ENCODE measurements around the gene CACNA2D1.

The CACNA2D1 gene

DNA sequence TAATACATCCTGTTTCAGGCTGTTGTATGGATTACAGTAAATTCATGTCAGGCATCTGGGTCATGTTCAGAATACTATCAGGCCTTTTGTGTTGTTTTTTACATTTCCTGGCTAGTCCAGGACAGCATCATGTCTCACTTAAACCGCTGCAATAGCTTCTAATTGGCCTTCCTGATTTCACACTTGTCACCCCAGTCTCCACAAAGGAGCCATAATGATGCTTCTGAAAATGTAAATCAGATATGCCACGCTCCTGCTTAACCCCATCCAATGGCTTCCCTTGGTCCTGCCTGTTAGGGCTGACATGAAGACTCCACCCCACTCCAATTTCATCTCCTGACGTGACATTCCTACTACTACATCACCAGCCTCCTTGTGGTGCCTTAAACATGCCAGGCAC, 220.0 kb downstream of the CACNA2D1 start:
- no peak for TF ChIP-seq TCF12 (IDR thresholded peaks at IDR 0.05; ENCODE audit: low read depth)
- TF ChIP-seq, protein P1, sequence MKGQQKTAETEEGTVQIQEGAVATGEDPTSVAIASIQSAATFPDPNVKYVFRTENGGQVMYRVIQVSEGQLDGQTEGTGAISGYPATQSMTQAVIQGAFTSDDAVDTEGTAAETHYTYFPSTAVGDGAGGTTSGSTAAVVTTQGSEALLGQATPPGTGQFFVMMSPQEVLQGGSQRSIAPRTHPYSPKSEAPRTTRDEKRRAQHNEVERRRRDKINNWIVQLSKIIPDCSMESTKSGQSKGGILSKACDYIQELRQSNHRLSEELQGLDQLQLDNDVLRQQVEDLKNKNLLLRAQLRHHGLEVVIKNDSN (IDR thresholded peaks at IDR 0.05): no peak
- no peak for TF ChIP-seq TEAD4 (IDR thresholded peaks at IDR 0.05)
- no peak for TF ChIP-seq EGR1 (IDR thresholded peaks at IDR 0.05)
- TF ChIP-seq CREB1 (IDR thresholded peaks at IDR 0.05; ENCODE audit: low read depth): no peak
- TF ChIP-seq MAX (IDR thresholded peaks at IDR 0.05): no peak
- no peak for TF ChIP-seq TAF1 (IDR thresholded peaks at IDR 0.05; ENCODE audit: low read depth)
- TF ChIP-seq CEBPB (IDR thresholded peaks at IDR 0.05): no peak
- no peak for TF ChIP-seq RAD21 (IDR thresholded peaks at IDR 0.05; ENCODE audit: low read depth)
- TF ChIP-seq FOXM1 (IDR thresholded peaks at IDR 0.05; ENCODE audit: borderline replicate concordance, low read depth): no peak
- TF ChIP-seq, protein P2, sequence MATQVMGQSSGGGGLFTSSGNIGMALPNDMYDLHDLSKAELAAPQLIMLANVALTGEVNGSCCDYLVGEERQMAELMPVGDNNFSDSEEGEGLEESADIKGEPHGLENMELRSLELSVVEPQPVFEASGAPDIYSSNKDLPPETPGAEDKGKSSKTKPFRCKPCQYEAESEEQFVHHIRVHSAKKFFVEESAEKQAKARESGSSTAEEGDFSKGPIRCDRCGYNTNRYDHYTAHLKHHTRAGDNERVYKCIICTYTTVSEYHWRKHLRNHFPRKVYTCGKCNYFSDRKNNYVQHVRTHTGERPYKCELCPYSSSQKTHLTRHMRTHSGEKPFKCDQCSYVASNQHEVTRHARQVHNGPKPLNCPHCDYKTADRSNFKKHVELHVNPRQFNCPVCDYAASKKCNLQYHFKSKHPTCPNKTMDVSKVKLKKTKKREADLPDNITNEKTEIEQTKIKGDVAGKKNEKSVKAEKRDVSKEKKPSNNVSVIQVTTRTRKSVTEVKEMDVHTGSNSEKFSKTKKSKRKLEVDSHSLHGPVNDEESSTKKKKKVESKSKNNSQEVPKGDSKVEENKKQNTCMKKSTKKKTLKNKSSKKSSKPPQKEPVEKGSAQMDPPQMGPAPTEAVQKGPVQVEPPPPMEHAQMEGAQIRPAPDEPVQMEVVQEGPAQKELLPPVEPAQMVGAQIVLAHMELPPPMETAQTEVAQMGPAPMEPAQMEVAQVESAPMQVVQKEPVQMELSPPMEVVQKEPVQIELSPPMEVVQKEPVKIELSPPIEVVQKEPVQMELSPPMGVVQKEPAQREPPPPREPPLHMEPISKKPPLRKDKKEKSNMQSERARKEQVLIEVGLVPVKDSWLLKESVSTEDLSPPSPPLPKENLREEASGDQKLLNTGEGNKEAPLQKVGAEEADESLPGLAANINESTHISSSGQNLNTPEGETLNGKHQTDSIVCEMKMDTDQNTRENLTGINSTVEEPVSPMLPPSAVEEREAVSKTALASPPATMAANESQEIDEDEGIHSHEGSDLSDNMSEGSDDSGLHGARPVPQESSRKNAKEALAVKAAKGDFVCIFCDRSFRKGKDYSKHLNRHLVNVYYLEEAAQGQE (IDR thresholded peaks at IDR 0.05; ENCODE audit: low read depth): no peak
- no peak for TF ChIP-seq EP300 (IDR thresholded peaks at IDR 0.05; ENCODE audit: borderline replicate concordance)
- no peak for TF ChIP-seq ZBTB7A (IDR thresholded peaks at IDR 0.05; ENCODE audit: low read depth)

GRCh38 chr7:82221152-82221674, 222.4 kb downstream of the CACNA2D1 start:
- no peak for TF ChIP-seq ZBTB7A (IDR thresholded peaks at IDR 0.05; ENCODE audit: low read depth)
- TF ChIP-seq RAD21 (IDR thresholded peaks at IDR 0.05; ENCODE audit: low read depth): no peak
- TF ChIP-seq TEAD4 (IDR thresholded peaks at IDR 0.05): no peak

DNA sequence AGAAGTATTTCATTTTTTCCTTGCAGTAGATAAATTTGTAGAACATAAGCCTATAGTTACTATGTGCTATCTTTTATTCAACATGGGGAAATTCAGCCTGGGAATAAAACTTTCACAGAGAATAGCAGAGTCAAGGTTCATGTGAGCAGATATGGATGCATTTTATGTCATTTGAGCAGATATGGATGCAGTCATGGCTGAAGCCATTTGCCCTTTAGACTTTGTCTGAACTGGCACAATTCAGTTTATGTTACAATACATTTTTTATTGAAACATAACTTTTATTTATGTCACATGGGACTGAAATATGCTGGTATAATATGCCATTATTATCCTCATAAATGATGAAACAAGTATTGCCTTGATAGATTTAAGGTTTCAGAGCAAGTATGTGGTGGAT, 231.1 kb downstream of the CACNA2D1 start:
- TF ChIP-seq CEBPB (IDR thresholded peaks at IDR 0.05): no peak
- no peak for TF ChIP-seq EP300 (IDR thresholded peaks at IDR 0.05; ENCODE audit: borderline replicate concordance)
- TF ChIP-seq TAF1 (IDR thresholded peaks at IDR 0.05; ENCODE audit: low read depth): no peak
- TF ChIP-seq CREB1 (IDR thresholded peaks at IDR 0.05; ENCODE audit: low read depth): no peak
- no peak for TF ChIP-seq MAX (IDR thresholded peaks at IDR 0.05)
- TF ChIP-seq NFIC (IDR thresholded peaks at IDR 0.05): no peak
- no peak for TF ChIP-seq FOXM1 (IDR thresholded peaks at IDR 0.05; ENCODE audit: borderline replicate concordance, low read depth)
- TF ChIP-seq RAD21 (IDR thresholded peaks at IDR 0.05; ENCODE audit: low read depth): no peak
- TF ChIP-seq, protein P2 (IDR thresholded peaks at IDR 0.05; ENCODE audit: low read depth): no peak
- TF ChIP-seq, protein P1 (IDR thresholded peaks at IDR 0.05): no peak
- TF ChIP-seq YY1 (IDR thresholded peaks at IDR 0.05; ENCODE audit: low read depth): no peak
- TF ChIP-seq TEAD4 (IDR thresholded peaks at IDR 0.05): no peak
- TF ChIP-seq ZBTB7A (IDR thresholded peaks at IDR 0.05; ENCODE audit: low read depth): no peak
- TF ChIP-seq EGR1 (IDR thresholded peaks at IDR 0.05): no peak
- no peak for TF ChIP-seq TCF12 (IDR thresholded peaks at IDR 0.05; ENCODE audit: low read depth)

GRCh38 chr7:82211333-82211732, 232.2 kb downstream of the CACNA2D1 start:
- TF ChIP-seq YY1 (IDR thresholded peaks at IDR 0.05; ENCODE audit: low read depth) (no peak), ZBTB7A (IDR thresholded peaks at IDR 0.05; ENCODE audit: low read depth) (no peak)

DNA sequence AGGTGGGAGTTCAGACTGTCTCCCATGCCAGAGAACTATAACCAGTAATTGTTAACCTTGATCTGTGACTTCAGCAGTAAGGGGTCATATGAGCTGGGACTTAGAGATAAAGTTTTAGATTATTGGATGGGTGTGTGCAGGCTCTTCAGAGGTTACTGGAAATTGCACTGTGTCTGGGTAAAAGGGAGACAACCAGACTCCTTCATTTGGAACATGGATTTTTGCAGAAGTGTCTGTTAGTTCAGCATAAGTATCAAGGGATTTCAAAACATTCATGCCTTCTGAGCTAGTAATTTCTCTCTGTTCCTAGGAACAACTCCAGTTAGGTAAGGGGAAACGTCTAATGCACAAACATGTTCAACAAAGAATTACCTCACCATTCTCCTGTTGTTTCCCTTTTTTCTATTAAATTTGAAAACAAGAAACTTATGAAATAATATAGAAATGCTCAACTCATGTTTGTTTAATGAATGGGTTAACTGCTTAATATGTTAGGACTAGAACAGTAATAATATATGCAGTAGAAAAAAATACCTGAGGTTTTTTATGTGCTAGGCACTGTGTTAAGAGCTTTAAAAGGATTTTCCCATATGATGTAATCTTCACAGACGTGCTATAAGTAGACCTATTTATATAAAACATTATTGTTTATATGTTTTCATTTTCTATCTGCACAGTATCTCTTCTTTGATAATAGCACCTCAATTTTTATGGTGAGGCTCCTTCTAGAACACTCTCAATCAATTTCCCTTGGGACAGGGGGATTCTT, 233.0 kb downstream of the CACNA2D1 start:
- no peak for TF ChIP-seq TAF1 (IDR thresholded peaks at IDR 0.05; ENCODE audit: low read depth)
- TF ChIP-seq CREB1 (IDR thresholded peaks at IDR 0.05; ENCODE audit: low read depth): no peak
- TF ChIP-seq MAX (IDR thresholded peaks at IDR 0.05): no peak
- TF ChIP-seq YY1 (IDR thresholded peaks at IDR 0.05; ENCODE audit: low read depth): no peak

DNA sequence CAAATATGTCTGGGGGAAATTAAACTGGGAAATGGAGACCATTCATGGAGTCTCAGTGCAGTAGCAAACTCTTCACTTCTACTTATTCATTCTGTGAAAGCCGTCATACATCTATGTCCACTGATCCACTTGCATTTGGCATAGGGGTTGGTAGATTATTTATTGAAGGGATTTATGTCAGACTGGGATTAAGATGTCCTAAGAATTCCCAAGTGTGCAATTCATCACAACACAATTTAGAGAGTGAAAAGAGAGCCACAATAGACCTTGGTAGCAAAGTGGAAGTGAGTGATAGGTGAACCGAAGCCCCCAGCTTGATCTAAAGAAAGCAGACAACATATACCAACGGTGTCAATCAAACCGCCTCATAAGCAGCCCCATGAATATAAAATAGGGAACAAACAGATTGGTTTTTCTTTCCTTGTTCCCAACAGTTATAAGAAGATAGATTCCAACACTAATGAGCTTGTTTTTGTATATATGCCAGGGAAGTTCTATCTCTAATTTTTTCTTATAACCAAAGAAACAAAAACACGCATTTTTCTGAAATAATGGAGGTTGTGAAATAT, 234.3 kb downstream of the CACNA2D1 start:
- TF ChIP-seq TCF12 (IDR thresholded peaks at IDR 0.05; ENCODE audit: low read depth): no peak
- no peak for TF ChIP-seq EGR1 (IDR thresholded peaks at IDR 0.05)
- TF ChIP-seq FOXM1 (IDR thresholded peaks at IDR 0.05; ENCODE audit: borderline replicate concordance, low read depth): no peak
- no peak for TF ChIP-seq TAF1 (IDR thresholded peaks at IDR 0.05; ENCODE audit: low read depth)
- TF ChIP-seq TEAD4 (IDR thresholded peaks at IDR 0.05): no peak
- TF ChIP-seq, protein P2 (IDR thresholded peaks at IDR 0.05; ENCODE audit: low read depth): no peak
- no peak for TF ChIP-seq RAD21 (IDR thresholded peaks at IDR 0.05; ENCODE audit: low read depth)
- TF ChIP-seq NFIC (IDR thresholded peaks at IDR 0.05): no peak
- no peak for TF ChIP-seq CEBPB (IDR thresholded peaks at IDR 0.05)
- TF ChIP-seq YY1 (IDR thresholded peaks at IDR 0.05; ENCODE audit: low read depth): no peak
- TF ChIP-seq ZBTB7A (IDR thresholded peaks at IDR 0.05; ENCODE audit: low read depth): no peak
- TF ChIP-seq, protein P1 (IDR thresholded peaks at IDR 0.05): no peak

Data from Ishikawa (cell line).